Measurements from ENCODE around the gene FCAMR. TPM values are rescaled to one million over a fixed set of nuclear protein-coding genes. Genes with fewer than 3 reads are reported as not detected.

Gene FCAMR
- total RNA-seq, 2 experiments from 2014 or later: not detected

- POLR2A ChIA-PET: no interaction called here
- Mint-ChIP-seq H3K27ac (no peak overlapping the region), H3K4me1 (no peaks in the 10 kb centered on the region), H3K27me3 (peaks cover 46% of the 10 kb centered on the region), H3K4me3 (no peak overlapping the region), H3K36me3 (ENCODE audit: low read depth) (no peaks in the 10 kb centered on the region), H3K9me3 (no peaks in the 10 kb centered on the region)
- CTCF ChIA-PET: interaction anchor here (1.1 to 1.6 kb wide), 4 partner anchors 8 to 51 kb away, joined by 3 read pairs; no protein-coding TSS in a partner anchor
- DNase-seq: no peak
Observed at GRCh38 chr1:206986402-206986801, 16.1 kb upstream of the FCAMR start.

DNA sequence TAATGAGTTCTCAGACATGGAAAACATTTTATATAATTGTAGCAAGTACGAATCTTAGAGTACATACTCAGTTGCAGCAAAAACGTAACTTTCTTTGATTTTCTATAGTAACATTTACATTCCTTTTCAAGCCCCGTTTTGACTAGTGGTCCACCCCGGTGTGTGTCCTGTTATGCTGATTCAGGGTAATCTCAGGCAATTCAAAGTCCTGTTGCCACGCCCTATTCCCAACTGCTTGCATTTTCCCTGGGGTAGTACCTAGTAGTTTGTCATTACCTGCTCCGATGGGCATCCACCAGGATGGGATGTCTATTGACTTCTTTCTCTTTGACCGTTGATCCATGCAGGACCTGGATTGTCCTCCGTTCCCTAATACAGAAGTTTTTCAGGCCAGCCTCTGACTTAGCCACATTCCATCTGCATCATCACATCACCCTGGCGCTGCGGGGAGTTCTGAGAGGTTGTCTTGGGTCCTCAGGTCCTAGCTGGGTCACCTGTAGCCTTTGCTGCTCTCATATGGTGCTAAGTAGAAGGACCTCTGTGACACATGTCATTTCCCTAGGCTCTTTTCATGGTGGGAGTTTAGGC is 15.0 kb upstream of the FCAMR start:
- Mint-ChIP-seq H3K4me3 (no peak overlapping the region), H3K4me1 (no peaks in the 10 kb centered on the region), H3K36me3 (ENCODE audit: low read depth) (no peaks in the 10 kb centered on the region), H3K27ac (no peak overlapping the region), H3K9me3 (no peaks in the 10 kb centered on the region), H3K27me3 (peaks cover 49% of the 10 kb centered on the region)
- CTCF ChIA-PET: interaction anchor here (1.3 to 1.6 kb wide), 3 partner anchors 12 to 50 kb away, joined by 3 read pairs; no protein-coding TSS in a partner anchor
- POLR2A ChIA-PET: no interaction called here
- DNase-seq: no peak

DNA sequence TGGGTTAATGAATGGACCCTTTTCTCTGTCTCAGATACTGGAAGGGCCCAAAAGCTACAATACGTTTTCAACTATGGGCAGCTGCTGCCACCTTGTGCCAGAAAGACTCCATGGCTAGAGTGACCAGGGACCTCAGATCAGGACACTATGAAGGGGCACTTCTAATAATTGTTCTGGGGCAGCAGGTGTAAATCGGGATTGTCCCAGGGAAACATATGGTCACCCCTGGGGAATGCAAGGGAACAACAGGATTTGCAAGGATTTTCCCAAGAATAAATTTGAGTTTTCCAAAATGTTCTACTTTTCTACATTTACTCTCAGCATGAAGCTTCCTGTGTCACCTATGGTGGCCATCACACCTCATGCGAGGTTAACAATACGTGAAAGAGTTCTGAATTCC is 12.0 kb upstream of the FCAMR start:
- Mint-ChIP-seq H3K4me1 (no peaks in the 10 kb centered on the region), H3K9me3 (no peaks in the 10 kb centered on the region), H3K4me3 (no peak overlapping the region), H3K27me3 (peaks cover 35% of the 10 kb centered on the region), H3K36me3 (ENCODE audit: low read depth) (no peaks in the 10 kb centered on the region), H3K27ac (no peak overlapping the region)
- peak; percentile 70 for DNase-seq
- ChIA-PET POLR2A (interaction anchor here (0.6 kb wide), 1 partner anchor 171 kb away, joined by 3 read pairs; no protein-coding TSS in a partner anchor), CTCF (interaction anchor here (0.6 to 2.8 kb wide), 29 partner anchors 9 to 372 kb away, joined by 3 to 11 read pairs (median 4); partner anchors contain the start of genes DYRK3 and FCAMR)

DNA sequence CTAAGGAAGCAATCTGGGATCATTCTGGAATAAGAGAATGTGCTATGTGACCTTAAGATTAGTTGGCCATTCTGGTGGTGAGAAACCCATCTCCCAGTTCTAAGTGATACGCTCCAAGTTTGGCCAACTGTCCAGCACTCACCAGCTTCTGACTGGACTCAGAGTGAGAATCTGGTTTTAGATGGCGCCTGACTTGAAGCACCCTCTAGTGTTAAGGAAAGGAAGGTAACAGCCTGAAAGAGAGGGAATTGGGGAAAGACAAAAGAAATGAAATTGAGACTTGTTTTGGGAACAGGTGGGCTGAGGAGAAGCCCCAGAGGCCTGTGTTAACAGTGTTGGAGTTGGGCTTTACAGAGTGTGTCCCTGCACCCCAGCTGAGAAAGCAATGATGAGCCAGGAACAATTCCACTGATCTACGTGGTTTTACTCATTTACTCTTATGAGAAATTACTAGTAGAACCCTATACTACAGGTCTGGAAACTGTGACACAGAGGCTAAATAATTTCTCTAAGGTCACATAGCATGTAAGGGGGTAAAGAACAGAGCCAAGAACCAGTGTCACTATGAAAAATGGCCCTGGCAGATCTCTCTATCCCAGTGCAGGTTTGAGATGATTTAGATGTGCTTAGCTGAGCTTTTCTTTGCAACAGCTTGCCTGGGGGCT is 9.3 kb upstream of the FCAMR start:
- Mint-ChIP-seq H3K4me3 (no peak overlapping the region), H3K27ac (no peak overlapping the region), H3K36me3 (ENCODE audit: low read depth) (no peaks in the 10 kb centered on the region), H3K4me1 (no peaks in the 10 kb centered on the region), H3K9me3 (no peaks in the 10 kb centered on the region), H3K27me3 (peaks cover 30% of the 10 kb centered on the region)
- CTCF ChIA-PET: interaction anchor here (1.7 to 2.1 kb wide), 3 partner anchors 25 to 245 kb away, joined by 4 to 7 read pairs (median 4); no protein-coding TSS in a partner anchor
- DNase-seq: no peak
- POLR2A ChIA-PET: no interaction called here

DNA sequence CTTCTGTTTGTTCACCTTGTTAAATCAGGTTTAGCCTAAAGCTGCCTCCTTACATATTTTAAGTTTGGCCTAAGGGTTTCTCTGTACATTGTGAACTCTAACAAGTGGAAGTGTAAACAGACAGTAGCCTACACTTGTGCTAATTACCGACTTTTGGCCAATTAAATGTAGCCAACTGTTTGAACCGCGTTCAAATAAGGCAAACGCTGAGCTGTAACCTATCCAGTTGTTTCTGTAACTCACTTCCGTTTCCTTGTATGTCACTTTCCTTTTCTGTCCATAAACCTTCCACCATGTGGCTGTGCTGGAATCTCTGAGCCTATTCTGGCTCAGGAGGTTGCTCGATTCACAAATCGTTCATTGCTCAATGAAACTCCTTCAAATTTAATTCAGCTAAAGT is 8.0 kb upstream of the FCAMR start:
- CTCF ChIA-PET: interaction anchor here (0.8 to 1.8 kb wide), 2 partner anchors 8 to 244 kb away, joined by 3 to 4 read pairs; no protein-coding TSS in a partner anchor
- no peak overlapping the region for H3K27ac Mint-ChIP-seq
- no peaks in the 10 kb centered on the region for H3K4me1 Mint-ChIP-seq
- DNase-seq: no peak
- no peaks in the 10 kb centered on the region for H3K36me3 Mint-ChIP-seq (ENCODE audit: low read depth)
- H3K27me3 Mint-ChIP-seq: peaks cover 23% of the 10 kb centered on the region
- no peaks in the 10 kb centered on the region for H3K9me3 Mint-ChIP-seq
- no peak overlapping the region for H3K4me3 Mint-ChIP-seq
- POLR2A ChIA-PET: no interaction called here

- no peaks in the 10 kb centered on the region for H3K4me1 Mint-ChIP-seq
- H3K27me3 Mint-ChIP-seq: peaks cover 31% of the 10 kb centered on the region
- POLR2A ChIA-PET: no interaction called here
- no peak overlapping the region for H3K27ac Mint-ChIP-seq
- DNase-seq: no peak
- no peaks in the 10 kb centered on the region for H3K9me3 Mint-ChIP-seq
- no peaks in the 10 kb centered on the region for H3K36me3 Mint-ChIP-seq (ENCODE audit: low read depth)
- CTCF ChIA-PET: interaction anchor here (0.5 to 0.6 kb wide), 2 partner anchors 57 to 251 kb away, joined by 3 to 5 read pairs; no protein-coding TSS in a partner anchor
- H3K4me3 Mint-ChIP-seq: no peak overlapping the region
Observed at GRCh38 chr1:206975306-206975705, 5.0 kb upstream of the FCAMR start.

DNA sequence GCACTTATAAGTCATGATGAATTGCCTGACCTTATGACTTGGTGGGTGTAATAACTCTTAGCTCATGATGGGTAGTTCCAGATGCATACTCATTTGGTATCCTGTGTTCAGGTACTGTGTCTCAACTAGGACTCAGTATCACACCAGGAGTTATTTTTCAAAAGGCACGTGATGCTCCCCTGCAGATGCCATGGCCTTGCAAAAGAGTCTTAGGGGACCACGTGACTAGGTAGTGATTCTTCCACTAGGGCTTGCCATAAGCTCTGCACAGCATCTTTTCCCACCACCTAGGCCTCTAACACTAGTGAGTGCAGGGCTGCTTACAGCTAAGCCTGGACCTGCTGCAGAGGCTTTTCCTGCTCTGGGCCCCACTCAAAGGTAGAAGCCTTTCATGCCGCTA is 3.9 kb upstream of the FCAMR start:
- DNase-seq: no peak
- ChIA-PET POLR2A (no interaction called here), CTCF (interaction anchor here (1.1 to 1.8 kb wide), 5 partner anchors 9 to 310 kb away, joined by 3 to 7 read pairs (median 4); no protein-coding TSS in a partner anchor)
- Mint-ChIP-seq H3K4me1 (no peaks in the 10 kb centered on the region), H3K27ac (no peak overlapping the region), H3K4me3 (no peak overlapping the region), H3K9me3 (no peaks in the 10 kb centered on the region), H3K27me3 (peaks cover 33% of the 10 kb centered on the region), H3K36me3 (ENCODE audit: low read depth) (no peaks in the 10 kb centered on the region)

GRCh38 chr1:206972728-206973127 is 2.5 kb upstream of the FCAMR start:
- Mint-ChIP-seq H3K27me3 (peaks cover 30% of the 10 kb centered on the region), H3K4me3 (no peak overlapping the region), H3K9me3 (no peaks in the 10 kb centered on the region), H3K36me3 (ENCODE audit: low read depth) (no peaks in the 10 kb centered on the region), H3K27ac (no peak overlapping the region), H3K4me1 (peaks cover 12% of the 10 kb centered on the region)
- ChIA-PET POLR2A (no interaction called here), CTCF (interaction anchor here (0.6 to 1.8 kb wide), 10 partner anchors 9 to 309 kb away, joined by 3 to 10 read pairs (median 3); partner anchors contain the start of gene PIGR)
- DNase-seq: no peak

DNA sequence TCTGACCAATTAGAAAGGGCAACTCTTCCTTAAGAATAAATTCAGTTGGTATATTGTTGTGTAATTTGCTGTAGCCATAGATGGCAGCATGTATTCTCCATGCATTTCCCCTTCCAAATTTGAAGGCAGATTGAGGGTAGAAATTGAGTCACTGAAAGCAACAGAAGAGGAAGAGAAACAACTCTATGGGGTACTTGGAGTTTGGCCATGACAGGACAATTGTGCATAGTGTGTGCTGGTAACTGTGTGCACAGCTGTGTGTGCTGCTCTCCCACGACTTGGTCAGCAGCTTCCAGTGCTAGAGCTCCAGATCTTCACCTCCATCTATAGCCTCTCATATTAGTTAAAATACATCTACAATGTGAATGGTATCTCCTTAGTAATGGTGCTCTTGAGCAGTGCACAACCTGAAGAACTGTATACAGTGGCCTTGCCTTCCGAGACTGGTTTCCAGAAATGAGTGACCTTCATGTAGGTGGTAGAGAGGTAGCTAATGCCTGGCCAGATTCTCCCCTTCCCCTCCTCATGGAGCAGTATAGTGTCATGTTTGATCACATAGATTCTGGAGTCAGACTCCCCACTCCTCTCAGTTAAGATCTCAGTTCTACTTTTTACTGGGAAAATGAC is 882 bp upstream of the FCAMR start:
- H3K27me3 Mint-ChIP-seq: peaks cover 20% of the 10 kb centered on the region
- ChIA-PET POLR2A (no interaction called here), CTCF (interaction anchor here (1.3 to 1.6 kb wide), 2 partner anchors 11 to 17 kb away, joined by 3 to 4 read pairs; no protein-coding TSS in a partner anchor)
- H3K9me3 Mint-ChIP-seq: no peaks in the 10 kb centered on the region
- no peak overlapping the region for H3K27ac Mint-ChIP-seq
- peaks cover 25% of the 10 kb centered on the region for H3K4me1 Mint-ChIP-seq
- no peak for DNase-seq
- H3K36me3 Mint-ChIP-seq (ENCODE audit: low read depth): no peaks in the 10 kb centered on the region
- H3K4me3 Mint-ChIP-seq: no peak overlapping the region

DNA sequence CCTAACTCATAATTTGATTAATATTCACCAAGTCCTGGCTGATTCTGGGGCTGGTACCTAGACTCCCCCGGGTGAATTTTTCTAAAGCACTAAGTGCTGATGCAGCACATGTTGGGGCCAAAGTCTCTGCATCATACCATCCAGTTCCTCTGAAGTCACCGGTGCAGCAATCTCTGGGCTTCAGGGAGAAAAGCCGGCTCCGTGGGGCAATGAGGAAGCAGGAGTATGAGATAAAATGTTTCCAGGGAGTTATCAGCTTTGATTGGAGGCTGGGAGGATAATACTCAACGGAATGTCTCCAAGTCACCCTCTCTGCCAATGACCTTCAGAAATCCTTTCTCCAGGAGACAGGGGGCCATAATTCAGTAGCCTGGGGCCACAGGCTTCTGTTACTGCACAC is 1.2 kb downstream of the FCAMR start:
- H3K27ac Mint-ChIP-seq: no peak overlapping the region
- ChIA-PET CTCF (interaction anchor here (1.1 to 2.8 kb wide), 2 partner anchors 9 to 14 kb away, joined by 3 to 8 read pairs; no protein-coding TSS in a partner anchor), POLR2A (no interaction called here)
- peaks cover 35% of the 10 kb centered on the region for H3K4me1 Mint-ChIP-seq
- H3K27me3 Mint-ChIP-seq: peaks cover 20% of the 10 kb centered on the region
- H3K9me3 Mint-ChIP-seq: no peaks in the 10 kb centered on the region
- no peak for DNase-seq
- no peaks in the 10 kb centered on the region for H3K36me3 Mint-ChIP-seq (ENCODE audit: low read depth)
- no peak overlapping the region for H3K4me3 Mint-ChIP-seq

DNA sequence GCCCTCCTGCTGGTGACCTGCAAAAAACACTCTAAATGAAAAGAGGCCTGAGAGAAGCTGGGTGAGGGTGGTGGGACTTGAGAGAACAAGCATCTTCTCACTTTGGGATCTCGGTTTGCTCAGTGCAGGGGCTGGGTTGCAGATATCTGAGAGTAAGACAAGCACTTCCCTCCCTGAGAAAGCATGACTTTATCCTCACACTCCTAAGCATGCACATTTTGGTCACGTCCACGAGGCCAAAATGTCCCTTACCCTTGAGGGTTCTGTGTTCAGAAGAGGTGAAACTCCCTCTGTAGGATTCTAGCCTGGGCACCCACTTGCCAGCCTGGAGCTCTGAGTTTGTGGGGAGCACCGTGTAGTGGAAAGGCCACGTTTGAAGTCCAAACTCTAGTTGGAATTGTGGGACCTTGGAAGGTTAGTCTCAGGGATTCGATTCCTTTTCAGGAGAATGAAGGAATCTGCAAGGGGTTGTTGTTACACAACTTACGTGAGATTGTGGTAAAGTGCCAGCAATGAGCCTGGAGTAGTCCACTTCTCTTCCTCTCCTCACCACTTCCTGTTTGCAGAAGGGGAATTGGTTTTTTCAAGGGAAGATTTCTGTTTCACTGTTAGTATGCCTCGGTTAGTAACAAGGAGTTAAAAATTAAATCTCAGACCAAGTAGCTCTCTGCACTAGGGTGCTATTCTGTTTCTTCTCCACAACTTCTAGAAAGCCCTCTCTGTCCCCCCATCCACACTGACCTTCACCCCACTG is 3.0 kb downstream of the FCAMR start:
- H3K9me3 Mint-ChIP-seq: no peaks in the 10 kb centered on the region
- peak overlapping the region; percentile 82 for H3K27ac Mint-ChIP-seq
- POLR2A ChIA-PET: no interaction called here
- H3K4me1 Mint-ChIP-seq: peaks cover 52% of the 10 kb centered on the region
- no peaks in the 10 kb centered on the region for H3K36me3 Mint-ChIP-seq (ENCODE audit: low read depth)
- CTCF ChIA-PET: interaction anchor here (0.9 to 1.5 kb wide), 5 partner anchors 10 to 309 kb away, joined by 3 to 6 read pairs (median 3); no protein-coding TSS in a partner anchor
- no peak for DNase-seq
- peaks cover 14% of the 10 kb centered on the region for H3K27me3 Mint-ChIP-seq
- peak overlapping the region; percentile 55 for H3K4me3 Mint-ChIP-seq

GRCh38 chr1:206965781-206966180 is 4.5 kb downstream of the FCAMR start:
- no peaks in the 10 kb centered on the region for H3K36me3 Mint-ChIP-seq (ENCODE audit: low read depth)
- H3K4me3 Mint-ChIP-seq: no peak overlapping the region
- H3K27me3 Mint-ChIP-seq: peaks cover 7% of the 10 kb centered on the region
- DNase-seq: no peak
- CTCF ChIA-PET: interaction anchor here (1.1 to 1.5 kb wide), 4 partner anchors 8 to 308 kb away, joined by 3 to 5 read pairs (median 4); no protein-coding TSS in a partner anchor
- no peak overlapping the region for H3K27ac Mint-ChIP-seq
- no peaks in the 10 kb centered on the region for H3K9me3 Mint-ChIP-seq
- POLR2A ChIA-PET: no interaction called here
- H3K4me1 Mint-ChIP-seq: peaks cover 63% of the 10 kb centered on the region

All from activated CD4-positive, alpha-beta T cell treated with anti-CD3 and anti-CD28 coated beads, Interleukin-2, amount 10 ng/mL, durations not matched to agents 7 days and 5 days (primary cell).